GM18870 (cell line): Measurements from ENCODE around the gene POU3F3.

ENCODE experiments used
- ATAC-seq: cut with Tn5 transposase; IDR thresholded peaks from one replicate; pipeline ENCODE4 v1.9.1; 2021; ENCODE audit warnings: moderate library complexity; ENCODE audit not compliant: unreplicated experiment

Gene POU3F3

DNA sequence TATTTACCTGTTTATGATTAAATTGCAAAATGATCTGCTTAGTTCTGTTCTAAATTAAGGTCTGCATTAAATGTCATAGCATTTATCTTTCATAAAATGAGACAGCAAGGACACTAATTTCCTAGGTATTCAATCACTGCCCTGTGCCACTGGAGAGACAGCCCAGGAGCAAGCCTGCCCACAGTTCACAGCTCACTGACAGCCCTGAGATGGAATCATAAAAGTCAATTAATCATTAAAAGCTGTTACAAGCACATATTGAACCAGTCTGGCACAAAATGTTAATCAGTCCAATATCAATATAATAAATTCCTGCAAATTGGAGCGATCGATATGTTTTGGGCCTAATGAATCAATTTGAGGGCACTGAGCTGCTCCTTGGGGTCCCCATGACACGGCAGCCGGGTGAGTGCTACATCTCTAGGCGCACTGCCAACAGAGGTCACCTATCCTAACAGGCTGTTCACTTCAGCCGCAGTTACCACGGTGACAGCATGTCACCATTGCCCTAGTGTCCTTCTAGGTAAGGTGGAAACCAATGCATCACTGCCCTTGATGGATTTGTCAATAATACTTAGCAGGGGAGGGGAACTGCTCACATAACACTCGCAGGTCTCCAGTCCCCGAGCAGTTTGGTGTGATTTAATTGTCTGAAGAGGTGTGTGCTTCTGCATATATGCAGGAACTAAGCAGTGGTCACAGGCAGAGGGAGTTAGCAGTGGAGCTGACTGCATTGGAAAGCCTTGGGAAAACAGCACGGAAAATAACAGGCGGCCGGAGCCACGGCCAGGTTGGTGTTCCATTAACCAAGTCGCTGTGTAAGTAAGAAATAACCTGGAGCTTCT is 47.3 kb downstream of the POU3F3 start:
- ATAC-seq, result no peak

DNA sequence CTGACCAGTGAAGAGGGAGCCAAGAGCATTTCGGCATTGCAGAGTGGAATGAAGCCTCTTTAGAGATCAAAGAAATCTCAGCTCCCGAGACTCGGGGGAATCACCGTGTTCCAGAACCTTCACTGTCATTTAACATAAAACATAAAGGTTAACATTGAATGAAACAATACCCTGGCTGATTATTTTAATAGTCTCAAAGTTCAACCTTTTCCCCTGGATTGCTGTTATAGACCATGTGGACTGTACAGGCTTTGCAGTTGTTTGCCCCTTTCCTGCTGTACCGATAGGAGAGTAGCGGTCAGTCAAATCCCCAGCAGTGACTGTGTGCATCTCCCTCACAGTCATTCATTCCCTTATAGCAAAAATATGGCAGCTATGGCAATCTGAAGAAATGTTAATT is 48.4 kb downstream of the POU3F3 start:
- no peak for ATAC-seq
